GM12878 (cell line): ENCODE measurements around the gene PTTG1. TPM values are rescaled to one million over a fixed set of nuclear protein-coding genes. Genes with fewer than 3 reads are reported as not detected.
A peak's percentile ranks its signal among the peaks of the same experiment; 100 is the strongest.

Experiments used
- ASH2L ChIP-seq: fragments of 300-600, 200-600 bp; sonication (generic); IDR thresholded peaks from 2 replicates; pipeline ENCODE4 v1.6.1; 2017; ENCODE audit warnings: low read depth, mild to moderate bottlenecking, borderline replicate concordance
- ATF3 ChIP-seq: IDR thresholded peaks from 2 replicates; pipeline ENCODE4 v1.6.1; 2011; ENCODE audit warnings: low read depth, mild to moderate bottlenecking, low read length, moderate library complexity, borderline replicate concordance; ENCODE audit errors: extremely low read depth
- CBX3 ChIP-seq: fragments of 200-600 bp; sonication (generic); IDR thresholded peaks from 2 replicates; pipeline ENCODE4 v1.6.1; 2016; ENCODE audit warnings: low read depth, borderline replicate concordance
- CEBPZ ChIP-seq: fragments of 150-350 bp; IDR thresholded peaks from 2 replicates; pipeline ENCODE4 v1.6.1; 2016; ENCODE audit warnings: low read depth, low read length
- CHD1 ChIP-seq: IDR thresholded peaks from 2 replicates; pipeline ENCODE4 v1.6.1; 2012; ENCODE audit warnings: low read depth, low read length, improper control_type of control experiment
- FOXK2 ChIP-seq: fragments of 450-650 bp; IDR thresholded peaks from 2 replicates; pipeline ENCODE4 v1.6.1; 2017; ENCODE audit warnings: mild to moderate bottlenecking, moderate library complexity
- GATAD2B ChIP-seq: fragments of 450-650 bp; conservative IDR thresholded peaks from 2 replicates; pipeline ENCODE4 v1.6.1; 2017; ENCODE audit warnings: low read depth, mild to moderate bottlenecking, moderate library complexity
- HCFC1 ChIP-seq: fragments of 150-350 bp; IDR thresholded peaks from 2 replicates; pipeline ENCODE4 v1.6.1; 2014; ENCODE audit warnings: low read length
- MXI1 ChIP-seq: fragments of 150-350 bp; IDR thresholded peaks from 2 replicates; pipeline ENCODE4 v1.6.1; 2011; ENCODE audit warnings: low read depth, mild to moderate bottlenecking, inconsistent platforms, low read length, improper control_type of control experiment
- NRF1 ChIP-seq: conservative IDR thresholded peaks from 2 replicates; pipeline ENCODE4 v1.6.1; 2011; ENCODE audit warnings: mild to moderate bottlenecking, low read depth, low read length, improper control_type of control experiment
- PBX3 ChIP-seq: IDR thresholded peaks from 2 replicates; pipeline ENCODE4 v1.6.1; 2011; ENCODE audit warnings: mild to moderate bottlenecking, low read depth, low read length, moderate library complexity; ENCODE audit not compliant: insufficient replicate concordance
- PRDM15 ChIP-seq: fragments of 450-650 bp; formaldehyde crosslinking; IDR thresholded peaks from 2 replicates; pipeline ENCODE4 v1.4.0; 2020; ENCODE audit warnings: mild to moderate bottlenecking, moderate library complexity
- RELB ChIP-seq: fragments of 450-650 bp; IDR thresholded peaks from 2 replicates; pipeline ENCODE4 v1.6.1; 2017; ENCODE audit warnings: low read depth, mild to moderate bottlenecking, moderate library complexity
- SREBF2 ChIP-seq: IDR thresholded peaks from 2 replicates; pipeline ENCODE4 v1.6.1; 2012; ENCODE audit warnings: mild to moderate bottlenecking, low read length
- SRF ChIP-seq, 2 experiments: IDR thresholded peaks; 2 replicates each; pipeline ENCODE4 v1.6.1; 2011; ENCODE audit warnings: low read depth in 2 of 2, low read length in 2 of 2, mild to moderate bottlenecking in 1 of 2, moderate library complexity in 1 of 2
- TBL1XR1 ChIP-seq: IDR thresholded peaks from 2 replicates; pipeline ENCODE4 v1.6.1; 2012; ENCODE audit warnings: low read depth, low read length, improper control_type of control experiment
- TCF3 ChIP-seq: IDR thresholded peaks from 2 replicates; pipeline ENCODE4 v1.6.1; 2012; ENCODE audit warnings: low read depth, mild to moderate bottlenecking, low read length, borderline replicate concordance; ENCODE audit not compliant: insufficient read depth
- YY1 ChIP-seq: IDR thresholded peaks from 2 replicates; pipeline ENCODE4 v1.6.1; 2011; ENCODE audit warnings: low read depth, mild to moderate bottlenecking, low read length
- ZBED1 ChIP-seq: IDR thresholded peaks from 2 replicates; pipeline ENCODE4 v1.6.1; 2016; ENCODE audit warnings: borderline replicate concordance
- polyA plus RNA-seq, 11 experiments: library from polyadenylated mRNA; depleted of rRNA in 4 of 11; unstranded in 6 of 11; stranded (reverse) in 5 of 11; fragments of >200 nt; fragmentation: Nextera tagmentation in 4 of 11; fragmentation: Illumina TruSeq in 1 of 11; extraction: Ambion mirVana in 4 of 11; extraction: Trizol in 1 of 11; gene quantifications; 1 replicate in 1 of 11; 2 replicates in 10 of 11; pipeline versions ENCODE4 v1.2.1 to v1.2.3, GENCODE V29; 2011 to 2016; ENCODE audit warnings: inconsistent platforms in 2 of 11, missing spikeins in 2 of 11, low read depth in 1 of 11
- total RNA-seq, 4 experiments: library from RNA; depleted of rRNA in 3 of 4; stranded (reverse); fragments of >200 nt in 3 of 4; fragmentation: Illumina TruSeq in 1 of 4; extraction: Trizol in 1 of 4; gene quantifications; 2 replicates each; pipeline versions ENCODE4 v1.2.1 to v1.2.3, GENCODE V29; 2013 to 2021

The PTTG1 gene
- total and polyA plus RNA-seq, 10 of the 15 experiments (the other 5 are each of a cell fraction or from before 2014, with no cell fraction given): 154 to 1,033 (median 377) TPM

GRCh38 chr5:160418561-160419457 lies 2.8 kb upstream of the PTTG1 start, which contains the start of gene SLU7 (continued):
- no peak for TF ChIP-seq CBX3
- TF ChIP-seq SREBF2: no peak
- no peak for TF ChIP-seq TCF3
- TF ChIP-seq CEBPZ: no peak
- TF ChIP-seq PRDM15 (CRISPR knock-in tag): no peak
- TF ChIP-seq ASH2L: no peak
- peak; percentile 50; the same call in 1 of the 2 replicates for TF ChIP-seq TBL1XR1
- TF ChIP-seq PBX3: no peak
- no peak for TF ChIP-seq FOXK2
- peak; percentile 77; the same call in 1 of the 2 replicates for TF ChIP-seq MXI1
- peak; percentile 68 for TF ChIP-seq NRF1
- TF ChIP-seq YY1: no peak
- TF ChIP-seq GATAD2B: no peak
- TF ChIP-seq HCFC1: peak; percentile 54; the same call in 1 of the 2 replicates
- no peak for TF ChIP-seq ATF3
- TF ChIP-seq RELB: peak; percentile 67
- TF ChIP-seq CHD1: no peak
- no peak for TF ChIP-seq SRF (IDR thresholded peaks at IDR 0.05; ENCODE audit: low read depth in 2 of 2, low read length in 2 of 2)
- no peak for TF ChIP-seq ZBED1
